GM11168 (cell line): ENCODE data around the gene ALS2.
"Not testable (repeated sequence)": the region's sequence is repeated elsewhere in the genome, so short reads cannot be mapped to it uniquely, and the experiment has no call there.

ENCODE experiments used
- in situ Hi-C: fragments of 300-500 bp; cut with MboI; formaldehyde crosslinking; loops from one replicate; pipeline ENCODE4 v1.12.0; 2022; ENCODE audit warnings: low sequenced_read_pairs; ENCODE audit not compliant: unreplicated experiment

The ALS2 gene

GRCh38 chr2:201795607-201796477, 15.1 kb upstream of the ALS2 start:
- in situ Hi-C loops = no loop called here

- in situ Hi-C loops = no loop called here
These were observed 13.6 kb upstream of the ALS2 start for GRCh38 chr2:201794294-201794693.

GRCh38 chr2:201793631-201794030, 12.9 kb upstream of the ALS2 start:
- in situ Hi-C loops = no loop called here

- in situ Hi-C loops = no loop called here
These were observed 10.3 kb upstream of the ALS2 start for GRCh38 chr2:201790989-201791388.

- in situ Hi-C loops = no loop called here
These were observed 9.6 kb upstream of the ALS2 start for GRCh38 chr2:201790291-201790690.

- in situ Hi-C loops = no loop called here
These were observed 8.7 kb upstream of the ALS2 start for GRCh38 chr2:201789395-201789794.

GRCh38 chr2:201788371-201788770, 7.6 kb upstream of the ALS2 start:
- in situ Hi-C loops = no loop called here

GRCh38 chr2:201786471-201786870, 5.7 kb upstream of the ALS2 start:
- in situ Hi-C loops = no loop called here

- in situ Hi-C loops = no loop called here
These were observed 4.4 kb upstream of the ALS2 start for GRCh38 chr2:201785135-201785534.

GRCh38 chr2:201784563-201784962, 3.8 kb upstream of the ALS2 start:
- in situ Hi-C loops = no loop called here

GRCh38 chr2:201781557-201782051, 871 bp upstream of the ALS2 start:
- in situ Hi-C loops = no loop called here

- in situ Hi-C loops = no loop called here
These were observed 646 bp downstream of the ALS2 start for GRCh38 chr2:201779901-201780673.

- in situ Hi-C loops = no loop called here
These were observed 2.9 kb downstream of the ALS2 start for GRCh38 chr2:201777869-201778268.

- in situ Hi-C loops = no loop called here
These were observed 3.7 kb downstream of the ALS2 start for GRCh38 chr2:201777043-201777442.

- in situ Hi-C loops = no loop called here
These were observed 5.4 kb downstream of the ALS2 start for GRCh38 chr2:201775326-201775725.

- in situ Hi-C loops = no loop called here
These were observed 6.2 kb downstream of the ALS2 start for GRCh38 chr2:201774546-201774945.

- in situ Hi-C loops = no loop called here
These were observed 6.7 kb downstream of the ALS2 start for GRCh38 chr2:201773990-201774389.

- in situ Hi-C loops = no loop called here
These were observed 10.9 kb downstream of the ALS2 start for GRCh38 chr2:201769666-201770373.

GRCh38 chr2:201768918-201769317, 11.8 kb downstream of the ALS2 start:
- in situ Hi-C loops = no loop called here

GRCh38 chr2:201765799-201766198, 14.9 kb downstream of the ALS2 start:
- in situ Hi-C loops = no loop called here

GRCh38 chr2:201764469-201764868, 16.3 kb downstream of the ALS2 start:
- in situ Hi-C loops = not testable (repeated sequence)
